ENCODE results near the gene RAD18.

DNA sequence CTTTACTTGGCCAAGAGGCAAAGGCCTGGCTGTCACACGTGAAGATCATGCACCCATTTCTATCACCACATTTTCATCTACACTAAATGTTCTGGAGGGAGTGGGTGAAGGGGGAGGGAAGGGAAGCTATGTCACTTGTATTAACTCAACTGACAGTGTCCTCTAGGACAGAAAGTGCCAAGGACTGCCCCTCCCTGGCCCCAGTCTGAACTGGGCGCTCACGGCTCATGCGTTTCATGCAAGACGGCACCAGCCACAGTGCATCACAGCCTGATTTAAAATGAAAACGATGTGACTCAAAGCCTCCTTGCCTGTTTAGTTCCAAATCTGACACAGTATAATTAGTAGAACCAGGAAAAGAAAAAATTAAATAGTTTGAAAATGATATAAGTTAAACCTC lies 20.8 kb upstream of the RAD18 start:
- TF ChIP-seq CTCF (IDR thresholded peaks at IDR 0.05; ENCODE audit: low read depth, low read length, missing input control) = no peak
- TF ChIP-seq GABPA (IDR thresholded peaks at IDR 0.05 in 1 of 2, conservative IDR thresholded peaks at IDR 0.05 in 1 of 2) = no peak
- no peak for TF ChIP-seq JUND (IDR thresholded peaks at IDR 0.05)

Measured in liver (tissue), 3 donors.